ENCODE data around the gene LHX4. TPM values are rescaled to one million over a fixed set of nuclear protein-coding genes. Genes with fewer than 3 reads are reported as not detected.

LHX4 gene
- total and polyA plus RNA-seq, 2 of the 13 experiments (the other 11 are each of a cell fraction or from before 2014, with no cell fraction given), result 0.03 to 0.07 TPM

- no peak for TF ChIP-seq ZNF407 (CRISPR knock-in tag; IDR thresholded peaks at IDR 0.05; ENCODE audit: not compliant biosample characterization)
- peak; percentile 38; the same call in 1 of the 2 replicates for TF ChIP-seq MTA1 (CRISPR knock-in tag; IDR thresholded peaks at IDR 0.05; ENCODE audit: borderline replicate concordance)
- peak; percentile 53; the same call in 1 of the 2 replicates for TF ChIP-seq ELF3 (CRISPR knock-in tag; IDR thresholded peaks at IDR 0.05)
- peak; percentile 46; the same call in 1 of the 2 replicates for TF ChIP-seq RXRA (CRISPR knock-in tag; IDR thresholded peaks at IDR 0.05)
- TF ChIP-seq TEAD3 (CRISPR knock-in tag; optimal IDR thresholded peaks at IDR 0.05; ENCODE audit: borderline replicate concordance), result peak; percentile 75
- no peak for TF ChIP-seq MED1 (CRISPR knock-in tag; IDR thresholded peaks at IDR 0.05)
- TF ChIP-seq ZNF160 (CRISPR knock-in tag; IDR thresholded peaks at IDR 0.05), result no peak
- no peak for TF ChIP-seq ZNF230 (CRISPR knock-in tag; IDR thresholded peaks at IDR 0.05)
- no peak for TF ChIP-seq ZBTB46 (CRISPR knock-in tag; IDR thresholded peaks at IDR 0.05; ENCODE audit: borderline replicate concordance)
- no peak for TF ChIP-seq SRSF1 (optimal IDR thresholded peaks at IDR 0.05; ENCODE audit: low read depth, low read length)
- peak; percentile 52 for TF ChIP-seq HNF4A (CRISPR knock-in tag; IDR thresholded peaks at IDR 0.05)
- TF ChIP-seq ZBTB49 (CRISPR knock-in tag; IDR thresholded peaks at IDR 0.05; ENCODE audit: borderline replicate concordance), result no peak
- no peak for TF ChIP-seq RNF2 (conservative IDR thresholded peaks at IDR 0.05; ENCODE audit: low read depth)
- no peak for TF ChIP-seq ONECUT2 (CRISPR knock-in tag; IDR thresholded peaks at IDR 0.05)
- no peak for TF ChIP-seq SNAI1 (CRISPR knock-in tag; IDR thresholded peaks at IDR 0.05; ENCODE audit: borderline replicate concordance)
- no peak for TF ChIP-seq TMF1 (CRISPR knock-in tag; IDR thresholded peaks at IDR 0.05; ENCODE audit: low read depth)
- no peak for TF ChIP-seq SOX13 (IDR thresholded peaks at IDR 0.05)
- no peak; a peak in 1 of 4 replicates for TF ChIP-seq SOX13 (CRISPR knock-in tag; conservative IDR thresholded peaks at IDR 0.05 in 1 of 2, IDR thresholded peaks at IDR 0.05 in 1 of 2)
- no peak for TF ChIP-seq ADNP (CRISPR knock-in tag; IDR thresholded peaks at IDR 0.05)
- TF ChIP-seq ZC3H13 (CRISPR knock-in tag; IDR thresholded peaks at IDR 0.05), result no peak
Observed at GRCh38 chr1:180244840-180245239, 14.8 kb downstream of the LHX4 start (continued).
